HepG2 (cell line): ENCODE results near the gene TYMP. TPM values are rescaled to one million over a fixed set of nuclear protein-coding genes. Genes with fewer than 3 reads are reported as not detected.

Experiments used
- ATAC-seq: fragments of 200-7000 bp; cut with Tn5 transposase; 3 replicates; pipeline ENCODE4 v1.9.1; 2020; ENCODE audit warnings: mild to moderate bottlenecking, moderate library complexity
- BruUV-seq: library from RNA; stranded (reverse); fragments of 400-500 nt; replicated peaks from 2 replicates; lab custom pipeline; 2021; lab: Mats Ljungman, UMichigan
- CTCF ChIA-PET: fragments of 300-600 bp; formaldehyde crosslinking; extraction: SDS; loops from one replicate; lab custom pipeline; 2021; ENCODE audit warnings: low total read pairs, inconsistent platforms, low intra/inter-chr PET ratio; lab: Yijun Ruan, JAX
- POLR2A ChIA-PET: fragments of 350-600 bp; sonication (Branson Sonifier 250); formaldehyde crosslinking; loops from one replicate; lab custom pipeline; 2020; ENCODE audit warnings: antibody characterized with exemption, inconsistent platforms; lab: Yijun Ruan, JAX
- DNase-seq: peaks from one replicate; pipeline ENCODE4 v3.0.0-alpha.2; 2015; ENCODE audit warnings: low spot score
- FAIRE-seq: peaks from 3 replicates; lab custom pipeline; 2011; peaks lifted over from hg19 to GRCh38; lab: Jason Lieb, UNC
- H2AFZ ChIP-seq: one replicate; pipeline ENCODE4 v1.6.1; 2011; ENCODE audit warnings: low read length, inconsistent platforms
- H3K27ac ChIP-seq: fragments of 300-600 bp; 3 replicates; pipeline ENCODE4 v1.8.0; 2011; ENCODE audit warnings: mixed run types, mild to moderate bottlenecking, mixed read lengths, low read length, inconsistent platforms; ENCODE audit not compliant: insufficient read depth; ENCODE audit errors: extremely low read length
- H3K27me3 ChIP-seq, 2 experiments: fragments of 200-600 bp in 1 of 2; 2 replicates in 1 of 2; 3 replicates in 1 of 2; pipeline versions ENCODE4 v1.6.0 to v1.8.0; 2011; ENCODE audit warnings: low read length in 2 of 2, mild to moderate bottlenecking in 2 of 2, moderate library complexity in 2 of 2, inconsistent platforms in 1 of 2; ENCODE audit not compliant: insufficient read depth in 2 of 2, control insufficient read depth in 1 of 2
- H3K36me3 ChIP-seq, 2 experiments: fragments of 200-600 bp in 1 of 2; replicated peaks in 1 of 2; 2 replicates in 1 of 2; 3 replicates in 1 of 2; pipeline versions ENCODE4 v1.5.1 to v1.8.0; 2011; ENCODE audit warnings: low read length in 2 of 2, inconsistent platforms in 1 of 2; ENCODE audit not compliant: insufficient read depth in 2 of 2, control insufficient read depth in 1 of 2
- H3K4me1 ChIP-seq: 2 replicates; pipeline ENCODE4 v1.5.1; 2012; ENCODE audit warnings: low read length, inconsistent platforms; ENCODE audit not compliant: insufficient read depth
- H3K4me2 ChIP-seq: 2 replicates; pipeline ENCODE4 v1.6.0; 2011; ENCODE audit warnings: low read depth, low read length, inconsistent platforms
- H3K4me3 ChIP-seq, 3 experiments: fragments of 200-600 bp in 1 of 3; sonication (generic), shearing (Covaris generic) in 1 of 3; replicated peaks in 1 of 3; 2 replicates each; pipeline ENCODE4 v1.5.1; 2011 to 2016; ENCODE audit warnings: low read length in 3 of 3, inconsistent platforms in 2 of 3, low read depth in 2 of 3, mild to moderate bottlenecking in 2 of 3, control low read depth in 1 of 3, mixed read lengths in 1 of 3; ENCODE audit not compliant: insufficient read depth in 1 of 3
- H3K79me2 ChIP-seq: one replicate; pipeline ENCODE4 v1.6.1; 2011; ENCODE audit warnings: low read length, inconsistent platforms; ENCODE audit not compliant: insufficient read depth
- H3K9ac ChIP-seq: 2 replicates; pipeline ENCODE4 v1.6.0; 2011; ENCODE audit warnings: mild to moderate bottlenecking, low read depth, low read length, inconsistent platforms; ENCODE audit not compliant: insufficient read depth
- H3K9me3 ChIP-seq: 2 replicates; pipeline ENCODE4 v1.5.1; 2012; ENCODE audit warnings: mild to moderate bottlenecking, low read length
- H4K20me1 ChIP-seq: 2 replicates; pipeline ENCODE4 v1.6.0; 2011; ENCODE audit warnings: inconsistent platforms, mild to moderate bottlenecking, low read length, moderate library complexity; ENCODE audit not compliant: insufficient read depth
- ARID2 ChIP-seq: sonication (generic); formaldehyde crosslinking; IDR thresholded peaks from 2 replicates; pipeline ENCODE4 v1.8.1; 2022; ENCODE audit warnings: mild to moderate bottlenecking, missing genetic modification reagents, borderline replicate concordance
- CEBPB ChIP-seq: IDR thresholded peaks from 2 replicates; pipeline ENCODE4 v1.6.1; 2011; ENCODE audit warnings: low read depth, low read length, improper control_type of control experiment, borderline replicate concordance
- CEBPG ChIP-seq: IDR thresholded peaks from 2 replicates; pipeline ENCODE4 v1.6.1; 2016
- MAFK ChIP-seq, 2 experiments: IDR thresholded peaks in 1 of 2; conservative IDR thresholded peaks in 1 of 2; 2 replicates each; pipeline ENCODE4 v1.6.1; 2011; ENCODE audit warnings: improper control_type of control experiment in 2 of 2, low read length in 2 of 2
- NCOA1 ChIP-seq: sonication (generic); formaldehyde crosslinking; IDR thresholded peaks from 2 replicates; pipeline ENCODE4 v1.9.0; 2021; ENCODE audit warnings: missing genetic modification reagents
- PHF21A ChIP-seq: sonication (generic); formaldehyde crosslinking; IDR thresholded peaks from 2 replicates; pipeline ENCODE4 v1.5.0; 2020; ENCODE audit warnings: mild to moderate bottlenecking, missing genetic modification reagents
- PTBP1 ChIP-seq: fragments of 200-400 bp; formaldehyde crosslinking; IDR thresholded peaks from 2 replicates; pipeline ENCODE4 v1.6.1; 2018; ENCODE audit warnings: low read length, low read depth; ENCODE audit not compliant: poor library complexity, severe bottlenecking
- SP1 ChIP-seq, 2 experiments: fragments of 450-650 bp in 1 of 2; sonication (generic) in 1 of 2; formaldehyde crosslinking in 1 of 2; IDR thresholded peaks; 2 replicates each; pipeline versions ENCODE4 v1.4.0 to v1.6.1; 2016 to 2020; ENCODE audit warnings: missing genetic modification reagents in 1 of 2
- TARDBP ChIP-seq: sonication (generic); formaldehyde crosslinking; IDR thresholded peaks from 2 replicates; pipeline ENCODE4 v1.8.0; 2022; ENCODE audit warnings: mild to moderate bottlenecking, missing genetic modification reagents
- TBL1XR1 ChIP-seq: fragments of 150-350 bp; IDR thresholded peaks from 2 replicates; pipeline ENCODE4 v1.6.1; 2014; ENCODE audit warnings: borderline replicate concordance, low read length; ENCODE audit not compliant: partially characterized antibody
- ZFX ChIP-seq: sonication (generic); formaldehyde crosslinking; IDR thresholded peaks from 2 replicates; pipeline ENCODE4 v1.4.0; 2020; ENCODE audit warnings: mild to moderate bottlenecking, low read depth, missing genetic modification reagents, moderate library complexity
- ZNF234 ChIP-seq: sonication (generic); formaldehyde crosslinking; conservative IDR thresholded peaks from 2 replicates; pipeline ENCODE4 v1.5.1; 2020; ENCODE audit warnings: mild to moderate bottlenecking, missing genetic modification reagents
- ZNF891 ChIP-seq: sonication (generic); formaldehyde crosslinking; IDR thresholded peaks from 2 replicates; pipeline ENCODE4 v1.5.0; 2020; ENCODE audit warnings: mild to moderate bottlenecking, missing genetic modification reagents
- WGBS: methylation state at CpG from one replicate; pipeline ENCODE4 v1.1.6; 2017; ENCODE audit warnings: low lambda C conversion rate; 5-methylcytosine and 5-hydroxymethylcytosine counted together
- in situ Hi-C: cut with HindIII; loops from 2 replicates; pipeline ENCODE4 v1.10.0; 2017; ENCODE audit warnings: low pct_unique_long_range_greater_than_20kb; ENCODE audit not compliant: extremely low pct_ligation_motif_present
- intact Hi-C: fragments of 100-400 bp; cut with micrococcal nuclease; formaldehyde crosslinking; loops from one replicate; pipeline ENCODE4 v1.10.0; 2022; ENCODE audit not compliant: unreplicated experiment
- polyA plus RNA-seq, 8 experiments: library from polyadenylated mRNA; depleted of rRNA in 3 of 8; stranded (reverse) in 7 of 8; unstranded in 1 of 8; fragments of >200 nt; fragmentation: Illumina TruSeq in 4 of 8; extraction: Trizol in 4 of 8; gene quantifications; 2 replicates each; pipeline versions ENCODE4 v1.2.1 to v1.2.3, GENCODE V29; 2011 to 2016; ENCODE audit warnings: low read depth in 4 of 8, missing spikeins in 1 of 8, mixed read lengths in 1 of 8; ENCODE audit not compliant: insufficient read depth in 1 of 8
- total RNA-seq, 5 experiments: library from RNA; depleted of rRNA; stranded (reverse); fragments of >200 nt; fragmentation: Illumina TruSeq; extraction: Trizol; gene quantifications; 2 replicates each; pipeline ENCODE4 v1.2.3, GENCODE V29; 2016; ENCODE audit warnings: low read depth in 1 of 5
- TF ChIP-seq, protein P1 (sequence below): sonication (generic); formaldehyde crosslinking; IDR thresholded peaks from 2 replicates; pipeline ENCODE4 v1.5.1; 2020; ENCODE audit warnings: missing genetic modification reagents, mild to moderate bottlenecking, borderline replicate concordance
- TF ChIP-seq, protein P2 (sequence below): IDR thresholded peaks from 2 replicates; pipeline ENCODE4 v1.6.1; 2016; ENCODE audit warnings: mild to moderate bottlenecking
- TF ChIP-seq, protein P3 (sequence below): sonication (generic); formaldehyde crosslinking; IDR thresholded peaks from 2 replicates; pipeline ENCODE4 v1.4.0; 2020; ENCODE audit warnings: missing genetic modification reagents

The TYMP gene
- total and polyA plus RNA-seq, 2 of the 13 experiments (the other 11 are each of a cell fraction or from before 2014, with no cell fraction given): 3.9 to 4.3 TPM

DNA sequence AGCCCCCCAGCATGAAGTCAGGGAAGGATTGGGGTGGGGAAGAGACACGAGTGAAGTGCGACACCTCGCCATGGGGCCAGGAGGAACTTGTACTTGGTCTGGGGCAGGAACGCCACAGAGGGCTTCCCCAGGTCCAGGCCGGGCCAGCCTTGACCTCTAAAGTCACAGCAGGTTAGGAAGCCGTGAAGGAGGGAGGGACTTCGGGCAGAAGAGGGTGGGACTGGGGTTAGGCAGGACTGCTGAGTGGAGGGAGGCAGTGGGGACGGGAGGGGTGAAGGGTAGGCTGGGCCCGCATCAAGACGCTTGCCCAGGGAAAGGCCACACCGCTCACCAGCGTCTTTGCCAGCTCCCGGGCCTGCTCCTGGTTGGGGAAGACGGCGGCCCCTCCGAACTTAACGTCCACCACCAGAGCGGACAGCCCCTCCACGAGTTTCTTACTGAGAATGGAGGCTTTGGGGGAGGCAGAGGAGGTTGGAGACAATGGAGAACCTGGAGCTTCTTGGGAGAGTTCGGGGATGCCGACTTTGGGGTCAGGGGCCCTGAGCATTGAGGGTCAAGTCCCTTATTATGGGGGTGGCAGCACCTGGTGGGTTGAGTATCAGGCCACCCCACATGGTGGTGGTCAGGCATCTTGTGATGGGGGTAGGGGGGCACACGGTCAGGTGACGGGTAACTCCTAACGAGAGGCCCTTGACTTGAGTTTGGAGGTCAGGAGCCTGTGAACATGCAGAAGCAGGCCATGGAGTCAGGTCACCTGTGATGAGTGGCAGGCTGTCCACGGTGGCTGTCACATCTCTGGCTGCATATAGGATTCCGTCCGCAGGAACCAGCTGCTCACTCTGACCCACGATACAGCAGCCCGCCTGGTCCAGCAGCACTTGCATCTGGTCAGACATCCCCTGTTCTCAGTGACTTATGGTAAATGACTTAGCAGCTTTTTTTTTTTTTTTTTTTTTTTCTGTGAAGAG lies 2.7 kb downstream of the TYMP start:
- peak overlapping the region; percentile 91 for H3K9ac ChIP-seq
- POLR2A ChIA-PET: interaction anchor here (0.6 to 4.2 kb wide), 8 partner anchors 19 to 276 kb away, joined by 3 to 97 read pairs (median 3); partner anchors contain the start of genes ARSA, HDAC10, LMF2 and NCAPH2
- DNase-seq (peak; percentile 70), ATAC-seq (peak; percentile 29), FAIRE-seq (peak; percentile 72)
- H3K79me2 ChIP-seq: peaks cover 20% of the 10 kb centered on the region
- WGBS: 16% methylated on average over 20 of the region's 29 CpGs
- H2AFZ ChIP-seq: no peak overlapping the region
- H3K36me3 ChIP-seq: peaks cover 3 to 16% of the 10 kb centered on the region in 2 experiments; a peak in 4 of 5 replicates
- intact Hi-C loops (loop anchor here (5.0 kb wide), 1 partner anchor 35 kb away; the partner anchor contains the start of gene SYCE3), in situ Hi-C loops (no loop called here)
- no peaks in the 10 kb centered on the region for H3K27me3 ChIP-seq
- H4K20me1 ChIP-seq: peaks cover 19% of the 10 kb centered on the region
- peak overlapping the region; percentile 70 to 84 (median 83) for H3K4me3 ChIP-seq
- BruUV-seq: TSS peak; percentile 34
- peak overlapping the region; percentile 94 for H3K27ac ChIP-seq
- peak overlapping the region; percentile 100 for H3K4me2 ChIP-seq
- H3K4me1 ChIP-seq: peaks cover 61% of the 10 kb centered on the region
- CTCF ChIA-PET: no interaction called here
- H3K9me3 ChIP-seq: no peaks in the 10 kb centered on the region
- TF ChIP-seq PHF21A (CRISPR knock-in tag) (0 out of 2 replicates have a peak, but pooled peaks have one; percentile 28), ZFX (CRISPR knock-in tag) (peak; percentile 74), NCOA1 (CRISPR knock-in tag) (no peak), ZNF891 (no peak), TARDBP (peak; percentile 48; the same call in 1 of the 2 replicates), ARID2 (CRISPR knock-in tag) (0 out of 2 replicates have a peak, but pooled peaks have one; percentile 54), ZNF234 (CRISPR knock-in tag) (no peak), PTBP1 (no peak), CEBPG (no peak), SP1 (IDR thresholded peaks at IDR 0.05) (no peak), SP1 (CRISPR knock-in tag; IDR thresholded peaks at IDR 0.05) (peak; percentile 58; the same call in 1 of the 2 replicates), TBL1XR1 (no peak), CEBPB (no peak), MAFK (conservative IDR thresholded peaks at IDR 0.05 in 1 of 2, IDR thresholded peaks at IDR 0.05 in 1 of 2; ENCODE audit: low read length in 2 of 2) (0 out of 4 replicates have a peak, but pooled peaks of 1 of the 2 experiments have one; percentile 0)
- TF ChIP-seq, protein P1, sequence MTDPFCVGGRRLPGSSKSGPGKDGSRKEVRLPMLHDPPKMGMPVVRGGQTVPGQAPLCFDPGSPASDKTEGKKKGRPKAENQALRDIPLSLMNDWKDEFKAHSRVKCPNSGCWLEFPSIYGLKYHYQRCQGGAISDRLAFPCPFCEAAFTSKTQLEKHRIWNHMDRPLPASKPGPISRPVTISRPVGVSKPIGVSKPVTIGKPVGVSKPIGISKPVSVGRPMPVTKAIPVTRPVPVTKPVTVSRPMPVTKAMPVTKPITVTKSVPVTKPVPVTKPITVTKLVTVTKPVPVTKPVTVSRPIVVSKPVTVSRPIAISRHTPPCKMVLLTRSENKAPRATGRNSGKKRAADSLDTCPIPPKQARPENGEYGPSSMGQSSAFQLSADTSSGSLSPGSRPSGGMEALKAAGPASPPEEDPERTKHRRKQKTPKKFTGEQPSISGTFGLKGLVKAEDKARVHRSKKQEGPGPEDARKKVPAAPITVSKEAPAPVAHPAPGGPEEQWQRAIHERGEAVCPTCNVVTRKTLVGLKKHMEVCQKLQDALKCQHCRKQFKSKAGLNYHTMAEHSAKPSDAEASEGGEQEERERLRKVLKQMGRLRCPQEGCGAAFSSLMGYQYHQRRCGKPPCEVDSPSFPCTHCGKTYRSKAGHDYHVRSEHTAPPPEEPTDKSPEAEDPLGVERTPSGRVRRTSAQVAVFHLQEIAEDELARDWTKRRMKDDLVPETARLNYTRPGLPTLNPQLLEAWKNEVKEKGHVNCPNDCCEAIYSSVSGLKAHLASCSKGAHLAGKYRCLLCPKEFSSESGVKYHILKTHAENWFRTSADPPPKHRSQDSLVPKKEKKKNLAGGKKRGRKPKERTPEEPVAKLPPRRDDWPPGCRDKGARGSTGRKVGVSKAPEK (CRISPR knock-in tag): peak; percentile 60; the same call in 1 of the 2 replicates
- TF ChIP-seq, protein P2, sequence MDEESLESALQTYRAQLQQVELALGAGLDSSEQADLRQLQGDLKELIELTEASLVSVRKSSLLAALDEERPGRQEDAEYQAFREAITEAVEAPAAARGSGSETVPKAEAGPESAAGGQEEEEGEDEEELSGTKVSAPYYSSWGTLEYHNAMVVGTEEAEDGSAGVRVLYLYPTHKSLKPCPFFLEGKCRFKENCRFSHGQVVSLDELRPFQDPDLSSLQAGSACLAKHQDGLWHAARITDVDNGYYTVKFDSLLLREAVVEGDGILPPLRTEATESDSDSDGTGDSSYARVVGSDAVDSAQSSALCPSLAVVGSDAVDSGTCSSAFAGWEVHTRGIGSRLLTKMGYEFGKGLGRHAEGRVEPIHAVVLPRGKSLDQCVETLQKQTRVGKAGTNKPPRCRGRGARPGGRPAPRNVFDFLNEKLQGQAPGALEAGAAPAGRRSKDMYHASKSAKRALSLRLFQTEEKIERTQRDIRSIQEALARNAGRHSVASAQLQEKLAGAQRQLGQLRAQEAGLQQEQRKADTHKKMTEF (CRISPR knock-in tag): 0 out of 2 replicates have a peak, but pooled peaks have one; percentile 18
- TF ChIP-seq, protein P3, sequence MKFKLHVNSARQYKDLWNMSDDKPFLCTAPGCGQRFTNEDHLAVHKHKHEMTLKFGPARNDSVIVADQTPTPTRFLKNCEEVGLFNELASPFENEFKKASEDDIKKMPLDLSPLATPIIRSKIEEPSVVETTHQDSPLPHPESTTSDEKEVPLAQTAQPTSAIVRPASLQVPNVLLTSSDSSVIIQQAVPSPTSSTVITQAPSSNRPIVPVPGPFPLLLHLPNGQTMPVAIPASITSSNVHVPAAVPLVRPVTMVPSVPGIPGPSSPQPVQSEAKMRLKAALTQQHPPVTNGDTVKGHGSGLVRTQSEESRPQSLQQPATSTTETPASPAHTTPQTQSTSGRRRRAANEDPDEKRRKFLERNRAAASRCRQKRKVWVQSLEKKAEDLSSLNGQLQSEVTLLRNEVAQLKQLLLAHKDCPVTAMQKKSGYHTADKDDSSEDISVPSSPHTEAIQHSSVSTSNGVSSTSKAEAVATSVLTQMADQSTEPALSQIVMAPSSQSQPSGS (CRISPR knock-in tag): peak; percentile 52; the same call in 1 of the 2 replicates
